ENCODE results near the gene MTNR1A.

Gene MTNR1A

DNA sequence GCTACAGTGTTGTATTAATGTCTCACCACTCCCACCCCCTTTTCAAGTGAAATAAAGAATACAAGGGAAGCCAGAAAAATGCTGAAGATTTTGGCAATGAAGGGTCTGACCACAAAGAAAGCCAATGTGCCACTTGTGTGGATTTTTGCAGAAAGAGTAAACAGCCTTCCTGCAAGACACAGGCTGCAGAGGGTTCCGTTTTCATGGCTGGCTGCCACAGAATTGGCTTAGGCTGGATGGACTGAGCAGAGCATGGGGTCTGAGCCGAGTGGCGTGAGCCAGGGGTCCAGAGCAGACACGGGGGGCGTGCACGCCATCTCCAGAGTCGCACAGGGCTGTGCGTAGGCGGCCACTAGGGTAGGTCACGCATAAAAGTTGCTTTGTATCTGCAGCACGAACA lies 69.2 kb downstream of the MTNR1A start:
- DNase-seq (ENCODE audit: low spot score) = no peak

DNA sequence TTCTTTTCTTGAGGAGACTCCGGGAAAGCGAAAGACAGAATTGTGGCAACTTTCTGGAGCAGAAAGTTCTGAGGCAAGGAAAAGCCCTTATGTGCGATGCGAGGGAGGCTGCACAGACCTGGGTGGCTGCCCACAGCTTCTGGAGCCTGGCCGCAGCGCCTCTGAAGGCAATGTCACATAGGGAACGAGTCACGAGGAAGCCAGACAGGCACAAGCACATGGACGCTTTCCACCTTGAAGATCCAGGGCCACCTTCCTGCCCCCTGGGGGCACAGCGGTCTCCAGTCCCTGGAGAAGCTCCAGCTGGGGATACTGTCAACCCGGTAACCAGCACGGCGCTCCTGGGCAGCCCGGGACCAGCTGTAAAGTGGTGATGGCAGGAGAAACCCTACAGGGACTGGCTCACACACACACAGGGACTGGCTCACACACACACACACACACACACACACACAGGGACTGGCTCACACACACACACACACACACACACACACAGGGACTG lies 69.8 kb downstream of the MTNR1A start:
- DNase-seq (ENCODE audit: low spot score) = no peak

DNA sequence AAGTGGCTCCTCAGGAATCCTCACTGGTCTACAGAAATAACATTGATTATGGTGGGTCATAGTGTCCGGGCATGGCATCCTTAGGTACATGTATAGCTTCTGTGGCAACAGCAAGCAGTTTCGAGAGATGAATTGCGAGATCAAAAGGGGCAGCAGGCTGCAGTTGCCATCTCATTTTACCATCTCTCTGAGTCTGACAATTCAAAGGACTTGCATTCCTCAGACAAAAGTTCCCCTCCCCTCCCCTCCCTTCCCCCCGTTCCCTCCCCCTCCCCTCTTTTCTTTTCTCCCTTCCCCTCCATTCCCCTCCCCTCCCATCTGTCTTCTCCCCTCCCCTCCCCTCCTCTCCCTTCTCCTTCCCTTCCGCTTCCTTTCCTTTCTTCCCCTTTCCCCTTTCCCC lies 70.2 kb downstream of the MTNR1A start:
- DNase-seq (ENCODE audit: low spot score) = no peak

DNA sequence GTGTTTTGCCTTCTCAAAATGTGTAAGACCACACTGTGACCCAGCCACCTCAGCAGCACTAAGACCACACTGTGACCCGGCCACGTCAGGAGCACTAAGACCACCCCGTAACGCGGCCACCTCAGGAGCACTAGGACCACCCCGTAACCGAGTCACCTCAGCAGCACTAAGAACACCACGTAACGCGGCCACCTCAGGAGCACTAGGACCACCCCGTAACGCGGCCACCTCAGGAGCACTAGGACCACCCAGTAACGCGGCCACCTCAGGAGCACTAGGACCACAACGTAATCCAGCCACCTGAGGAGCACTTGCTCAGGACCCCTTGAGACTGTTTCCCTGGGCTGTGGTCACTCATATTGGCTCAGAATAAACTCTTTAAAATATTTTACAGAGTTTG lies 71.7 kb downstream of the MTNR1A start:
- DNase-seq (ENCODE audit: low spot score) = no peak

All from kidney capillary endothelial cell (primary cell).